Subcutaneous abdominal adipose tissue (tissue), 5 donors: ENCODE measurements around the gene HSPA12B.

ENCODE experiments used
- H3K27ac ChIP-seq: one replicate; pipeline ENCODE4 v1.7.0; 2013; ENCODE audit warnings: low read depth, mild to moderate bottlenecking, inconsistent platforms, low read length, moderate library complexity
- H3K27me3 ChIP-seq, 5 donors: one replicate each; pipeline ENCODE4 v1.7.0; 2013; ENCODE audit warnings: low read length in 5 of 5, inconsistent platforms in 1 of 5; ENCODE audit not compliant: control insufficient read depth in 5 of 5, insufficient read depth in 4 of 5
- H3K36me3 ChIP-seq, 5 donors: one replicate each; pipeline ENCODE4 v1.7.0; 2013; ENCODE audit warnings: low read length in 5 of 5; ENCODE audit not compliant: control insufficient read depth in 5 of 5, insufficient read depth in 5 of 5
- H3K4me1 ChIP-seq, 5 donors: one replicate each; pipeline ENCODE4 v1.7.0; 2013; ENCODE audit warnings: low read length in 5 of 5, mild to moderate bottlenecking in 3 of 5, moderate library complexity in 1 of 5; ENCODE audit not compliant: control insufficient read depth in 5 of 5, insufficient read depth in 5 of 5
- H3K4me3 ChIP-seq, 5 donors: one replicate each; pipeline ENCODE4 v1.7.0; 2013; ENCODE audit warnings: low read length in 5 of 5, low read depth in 1 of 5
- H3K9ac ChIP-seq, 5 donors: one replicate each; pipeline ENCODE4 v1.7.0; 2013; ENCODE audit warnings: low read length in 5 of 5, mild to moderate bottlenecking in 4 of 5, moderate library complexity in 3 of 5
- H3K9me3 ChIP-seq, 5 donors: one replicate each; pipeline ENCODE4 v1.7.0; 2013; ENCODE audit warnings: low read length in 5 of 5; ENCODE audit not compliant: control insufficient read depth in 5 of 5
- donor health status: healthy.
- donor health status: healthy.
- donor health status: healthy.
- donor health status: healthy.
- donor health status: healthy.

Gene HSPA12B

DNA sequence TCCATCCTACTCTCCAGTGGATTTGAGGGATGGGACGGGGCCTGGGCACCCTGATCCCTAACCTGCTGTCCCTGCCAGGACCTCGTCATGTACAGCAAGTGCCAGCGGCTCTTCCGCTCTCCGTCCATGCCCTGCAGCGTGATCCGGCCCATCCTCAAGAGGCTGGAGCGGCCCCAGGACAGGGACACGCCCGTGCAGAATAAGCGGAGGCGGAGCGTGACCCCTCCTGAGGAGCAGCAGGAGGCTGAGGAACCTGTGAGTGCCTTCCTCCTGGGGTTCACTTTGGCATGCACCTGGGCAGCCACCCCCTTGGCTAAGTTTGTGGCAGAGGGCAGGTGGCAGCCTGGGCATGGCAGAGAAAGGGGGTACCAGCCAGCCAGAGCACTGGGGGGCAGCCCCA, 69.4 kb downstream of the HSPA12B start:
- H3K4me3 ChIP-seq = no peak overlapping the region
- peaks cover 0 to 3% (median 0%) of the 10 kb centered on the region in 5 donors for H3K9me3 ChIP-seq
- peaks cover 0 to 55% (median 49%) of the 10 kb centered on the region in 5 donors for H3K36me3 ChIP-seq
- no peaks in the 10 kb centered on the region for H3K27me3 ChIP-seq
- no peak overlapping the region for H3K9ac ChIP-seq
- H3K4me1 ChIP-seq = peaks cover 2 to 51% (median 23%) of the 10 kb centered on the region in 5 donors
- no peak overlapping the region for H3K27ac ChIP-seq
